WTC11 (cell line): ENCODE results near the gene RBPMS2.

Experiments
- ATF3 ChIP-seq: sonication (generic); formaldehyde crosslinking; conservative IDR thresholded peaks from 2 replicates; pipeline ENCODE4 v1.8.1; 2022; ENCODE audit warnings: mild to moderate bottlenecking, missing genetic modification reagents
- FOXJ3 ChIP-seq: sonication (generic); formaldehyde crosslinking; IDR thresholded peaks from 2 replicates; pipeline ENCODE4 v1.9.0; 2021; ENCODE audit warnings: missing genetic modification reagents, mild to moderate bottlenecking, borderline replicate concordance
- MAX ChIP-seq: sonication (generic); formaldehyde crosslinking; IDR thresholded peaks from 2 replicates; pipeline ENCODE4 v1.8.0; 2022; ENCODE audit warnings: mild to moderate bottlenecking, missing genetic modification reagents
- NFE2L1 ChIP-seq: sonication (generic); formaldehyde crosslinking; IDR thresholded peaks from 2 replicates; pipeline ENCODE4 v1.8.1; 2023; ENCODE audit warnings: missing genetic modification reagents
- NFYB ChIP-seq: sonication (generic); formaldehyde crosslinking; conservative IDR thresholded peaks from 2 replicates; pipeline ENCODE4 v1.8.0; 2022; ENCODE audit warnings: low read depth, missing genetic modification reagents
- SP1 ChIP-seq: sonication (generic); formaldehyde crosslinking; conservative IDR thresholded peaks from 2 replicates; pipeline ENCODE4 v1.8.1; 2022; ENCODE audit warnings: missing genetic modification reagents
- USF2 ChIP-seq: sonication (generic); formaldehyde crosslinking; IDR thresholded peaks from 2 replicates; pipeline ENCODE4 v1.8.1; 2023; ENCODE audit warnings: mild to moderate bottlenecking, missing genetic modification reagents, moderate library complexity
- ZNF138 ChIP-seq: sonication (generic); formaldehyde crosslinking; conservative IDR thresholded peaks from 2 replicates; pipeline ENCODE4 v1.8.1; 2022; ENCODE audit warnings: mild to moderate bottlenecking, moderate library complexity, missing genetic modification reagents
- TF ChIP-seq, protein P1 (sequence below): fragments of 200-600 bp; IDR thresholded peaks from 2 replicates; pipeline ENCODE4 v1.8.0; 2022; ENCODE audit warnings: antibody characterized with exemption
- TF ChIP-seq, protein P2 (sequence below): sonication (generic); formaldehyde crosslinking; IDR thresholded peaks from 2 replicates; pipeline ENCODE4 v1.8.0; 2022; ENCODE audit warnings: mild to moderate bottlenecking, missing genetic modification reagents

DNA sequence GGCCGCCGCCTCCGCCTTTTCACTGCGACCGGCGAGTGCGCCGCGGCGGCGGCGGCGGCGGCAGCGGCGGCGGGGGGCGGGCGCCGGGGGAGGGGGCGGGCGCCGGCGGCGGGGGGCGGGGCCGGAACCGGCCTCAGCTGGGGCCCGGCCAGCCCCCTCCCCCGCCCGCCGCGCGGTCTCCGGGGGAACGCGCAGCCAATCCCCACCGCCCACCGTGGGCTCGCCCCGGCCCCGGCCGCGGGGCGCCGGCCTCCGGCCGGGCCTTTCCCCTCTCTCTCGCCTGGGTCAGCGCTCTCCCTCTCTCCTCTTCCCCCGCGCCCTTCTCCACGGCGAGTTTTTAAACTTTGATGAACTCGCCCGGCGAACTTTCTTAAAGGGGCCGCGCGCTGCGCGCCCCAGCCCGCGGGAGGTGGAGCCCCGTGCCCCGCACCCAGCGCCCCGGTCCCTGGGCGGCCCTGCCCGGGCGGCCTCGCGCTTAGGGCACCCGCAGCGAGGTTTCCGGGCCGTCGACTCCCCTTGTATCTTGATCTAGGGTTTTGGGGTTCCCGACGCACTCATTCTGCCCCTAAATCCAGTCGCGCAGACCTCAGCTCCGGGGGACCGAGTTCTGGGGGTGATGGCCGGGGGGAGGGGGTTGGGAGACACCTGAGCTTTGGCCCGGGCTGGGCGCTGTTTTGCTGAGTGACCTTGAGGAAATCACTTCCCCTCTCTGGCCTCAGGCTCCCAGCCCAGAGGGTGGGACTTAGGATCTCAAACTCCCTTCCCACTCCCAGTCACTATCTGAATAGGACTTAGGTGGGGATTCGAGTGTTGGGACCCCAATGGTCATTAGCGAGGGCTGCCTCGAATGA is at the start of gene RBPMS2:
- no peak for TF ChIP-seq SP1
- no peak for TF ChIP-seq USF2
- no peak for TF ChIP-seq ATF3 (CRISPR knock-in tag)
- no peak for TF ChIP-seq FOXJ3 (CRISPR knock-in tag)
- no peak for TF ChIP-seq MAX (CRISPR knock-in tag)
- TF ChIP-seq, protein P1, sequence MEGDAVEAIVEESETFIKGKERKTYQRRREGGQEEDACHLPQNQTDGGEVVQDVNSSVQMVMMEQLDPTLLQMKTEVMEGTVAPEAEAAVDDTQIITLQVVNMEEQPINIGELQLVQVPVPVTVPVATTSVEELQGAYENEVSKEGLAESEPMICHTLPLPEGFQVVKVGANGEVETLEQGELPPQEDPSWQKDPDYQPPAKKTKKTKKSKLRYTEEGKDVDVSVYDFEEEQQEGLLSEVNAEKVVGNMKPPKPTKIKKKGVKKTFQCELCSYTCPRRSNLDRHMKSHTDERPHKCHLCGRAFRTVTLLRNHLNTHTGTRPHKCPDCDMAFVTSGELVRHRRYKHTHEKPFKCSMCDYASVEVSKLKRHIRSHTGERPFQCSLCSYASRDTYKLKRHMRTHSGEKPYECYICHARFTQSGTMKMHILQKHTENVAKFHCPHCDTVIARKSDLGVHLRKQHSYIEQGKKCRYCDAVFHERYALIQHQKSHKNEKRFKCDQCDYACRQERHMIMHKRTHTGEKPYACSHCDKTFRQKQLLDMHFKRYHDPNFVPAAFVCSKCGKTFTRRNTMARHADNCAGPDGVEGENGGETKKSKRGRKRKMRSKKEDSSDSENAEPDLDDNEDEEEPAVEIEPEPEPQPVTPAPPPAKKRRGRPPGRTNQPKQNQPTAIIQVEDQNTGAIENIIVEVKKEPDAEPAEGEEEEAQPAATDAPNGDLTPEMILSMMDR, result no peak
- TF ChIP-seq ZNF138 (CRISPR knock-in tag), result no peak
- no peak for TF ChIP-seq NFE2L1
- TF ChIP-seq, protein P2, sequence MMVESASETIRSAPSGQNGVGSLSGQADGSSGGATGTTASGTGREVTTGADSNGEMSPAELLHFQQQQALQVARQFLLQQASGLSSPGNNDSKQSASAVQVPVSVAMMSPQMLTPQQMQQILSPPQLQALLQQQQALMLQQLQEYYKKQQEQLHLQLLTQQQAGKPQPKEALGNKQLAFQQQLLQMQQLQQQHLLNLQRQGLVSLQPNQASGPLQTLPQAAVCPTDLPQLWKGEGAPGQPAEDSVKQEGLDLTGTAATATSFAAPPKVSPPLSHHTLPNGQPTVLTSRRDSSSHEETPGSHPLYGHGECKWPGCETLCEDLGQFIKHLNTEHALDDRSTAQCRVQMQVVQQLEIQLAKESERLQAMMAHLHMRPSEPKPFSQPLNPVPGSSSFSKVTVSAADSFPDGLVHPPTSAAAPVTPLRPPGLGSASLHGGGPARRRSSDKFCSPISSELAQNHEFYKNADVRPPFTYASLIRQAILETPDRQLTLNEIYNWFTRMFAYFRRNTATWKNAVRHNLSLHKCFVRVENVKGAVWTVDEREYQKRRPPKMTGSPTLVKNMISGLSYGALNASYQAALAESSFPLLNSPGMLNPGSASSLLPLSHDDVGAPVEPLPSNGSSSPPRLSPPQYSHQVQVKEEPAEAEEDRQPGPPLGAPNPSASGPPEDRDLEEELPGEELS (CRISPR knock-in tag), result no peak
- TF ChIP-seq NFYB, result no peak
